Measurements from ENCODE around the gene DBNDD2.

The DBNDD2 gene

GRCh38 chr20:45436732-45437485 is 28.8 kb downstream of the DBNDD2 start (continued):
- no peak for TF ChIP-seq SCRT1 (tag by site-specific recombination; IDR thresholded peaks at IDR 0.05; ENCODE audit: borderline replicate concordance)
- TF ChIP-seq ZBTB1 (tag by site-specific recombination; IDR thresholded peaks at IDR 0.05) = no peak
- peak; percentile 88 for TF ChIP-seq GLIS2 (tag by site-specific recombination; IDR thresholded peaks at IDR 0.05)
- TF ChIP-seq ZNF449 (tag by site-specific recombination; IDR thresholded peaks at IDR 0.05) = no peak
- no peak for TF ChIP-seq ZSCAN23 (tag by site-specific recombination; IDR thresholded peaks at IDR 0.05)

- no peak for TF ChIP-seq ZNF138 (tag by site-specific recombination; IDR thresholded peaks at IDR 0.05; ENCODE audit: borderline replicate concordance)
- TF ChIP-seq ZNF518A (tag by site-specific recombination; conservative IDR thresholded peaks at IDR 0.05; ENCODE audit: low read depth) = no peak
- TF ChIP-seq SP3 (tag by site-specific recombination; IDR thresholded peaks at IDR 0.05) = no peak
- TF ChIP-seq YY1 (tag by site-specific recombination; IDR thresholded peaks at IDR 0.05) = no peak
- no peak for TF ChIP-seq ZNF391 (tag by site-specific recombination; IDR thresholded peaks at IDR 0.05; ENCODE audit: borderline replicate concordance, low read depth)
- no peak for TF ChIP-seq ZNF785 (tag by site-specific recombination; IDR thresholded peaks at IDR 0.05)
- TF ChIP-seq ZNF658 (tag by site-specific recombination; IDR thresholded peaks at IDR 0.05) = no peak
- TF ChIP-seq ZSCAN5A (tag by site-specific recombination; IDR thresholded peaks at IDR 0.05) = no peak
- no peak for TF ChIP-seq ZFP37 (tag by site-specific recombination; IDR thresholded peaks at IDR 0.05)
- no peak for TF ChIP-seq ZNF768 (tag by site-specific recombination; IDR thresholded peaks at IDR 0.05)
- TF ChIP-seq ZNF837 (tag by site-specific recombination; IDR thresholded peaks at IDR 0.05) = no peak
- no peak for TF ChIP-seq ZNF585B (tag by site-specific recombination; IDR thresholded peaks at IDR 0.05)
- no peak for TF ChIP-seq ZNF558 (tag by site-specific recombination; IDR thresholded peaks at IDR 0.05)
- TF ChIP-seq ZNF621 (tag by site-specific recombination; IDR thresholded peaks at IDR 0.05) = no peak
- TF ChIP-seq ZNF366 (tag by site-specific recombination; conservative IDR thresholded peaks at IDR 0.05) = no peak
- no peak for TF ChIP-seq ZNF19 (tag by site-specific recombination; IDR thresholded peaks at IDR 0.05; ENCODE audit: low read depth)
- TF ChIP-seq ZNF239 (tag by site-specific recombination; IDR thresholded peaks at IDR 0.05) = no peak
- no peak for TF ChIP-seq HOXD13 (CRISPR knock-in tag; IDR thresholded peaks at IDR 0.05; ENCODE audit: borderline replicate concordance)
- no peak for TF ChIP-seq ZNF341 (tag by site-specific recombination; IDR thresholded peaks at IDR 0.05; ENCODE audit: low read depth)
- no peak for TF ChIP-seq PRDM1 (tag by site-specific recombination; IDR thresholded peaks at IDR 0.05)
- Histone ChIP-seq H3K4me3 (ENCODE audit: low read depth, low read length) (no peak overlapping the region), H3K4me1 (ENCODE audit: control insufficient read depth, insufficient read depth, low read length) (0 out of 2 replicates have a peak, but pooled peaks cover 4% of the 10 kb centered on the region), H3K27ac (ENCODE audit: extremely low read depth, low read depth, low read length) (no peak overlapping the region), H3K9me3 (ENCODE audit: control insufficient read depth, insufficient read depth, low read depth, low read length) (no peaks in the 10 kb centered on the region), H3K36me3 (ENCODE audit: control insufficient read depth in 2 of 2, insufficient read depth in 1 of 2, low read length in 2 of 2) (no peaks in the 10 kb centered on the region)
- ChIA-PET CTCF (interaction anchor here (0.7 to 5.6 kb wide), 6 partner anchors 11 to 295 kb away, joined by 3 to 90 read pairs (median 3); no protein-coding TSS in a partner anchor), POLR2A (no interaction called here)
These were observed 32.3 kb downstream of the DBNDD2 start for GRCh38 chr20:45440424-45440823.

All from HEK293 (cell line).